SKM-1 treated with dmso at 0.1 percent for 144 hours (cell line): ENCODE results near the gene SNX21.
A peak's percentile ranks its signal among the peaks of the same experiment; 100 is the strongest.

Source experiments
- DNase-seq: peaks from one replicate; lab custom pipeline; 2025; ENCODE audit not compliant: unreplicated experiment; lab: John Stamatoyannopoulos, UW

The SNX21 gene

DNA sequence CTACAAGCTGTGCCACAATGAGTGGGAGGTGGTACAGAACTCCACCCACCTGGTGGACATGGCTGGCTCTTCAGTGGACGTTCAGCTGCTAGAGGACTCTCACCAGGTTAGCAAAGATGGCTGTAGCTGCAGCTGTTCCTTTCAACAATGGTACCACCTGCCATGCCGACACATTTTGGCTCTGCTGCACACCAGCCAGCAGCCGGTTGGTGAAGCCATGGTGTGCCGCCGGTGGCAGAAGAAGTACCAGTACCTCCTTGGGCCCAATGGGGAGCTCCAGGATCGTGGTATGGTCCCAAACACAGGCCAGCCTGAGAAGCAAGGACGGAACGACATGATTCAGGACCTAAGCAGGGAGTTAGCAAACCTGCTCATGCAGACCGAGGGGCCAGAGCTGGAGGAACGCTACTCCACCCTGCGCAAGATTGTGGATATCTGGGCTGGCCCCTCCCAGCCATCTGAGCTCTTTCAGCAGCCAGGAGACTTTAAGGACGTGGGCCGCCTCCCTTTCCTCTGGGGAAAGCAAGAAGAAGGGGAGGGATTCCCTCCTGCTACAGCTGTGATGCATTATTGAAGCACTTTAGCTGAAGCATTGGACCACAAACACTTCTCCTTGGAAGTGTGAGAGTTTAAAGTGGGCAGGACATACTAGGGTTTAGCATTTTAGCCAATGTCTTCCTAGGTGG is 44.6 kb downstream of the SNX21 start:
- DNase-seq: no peak

DNA sequence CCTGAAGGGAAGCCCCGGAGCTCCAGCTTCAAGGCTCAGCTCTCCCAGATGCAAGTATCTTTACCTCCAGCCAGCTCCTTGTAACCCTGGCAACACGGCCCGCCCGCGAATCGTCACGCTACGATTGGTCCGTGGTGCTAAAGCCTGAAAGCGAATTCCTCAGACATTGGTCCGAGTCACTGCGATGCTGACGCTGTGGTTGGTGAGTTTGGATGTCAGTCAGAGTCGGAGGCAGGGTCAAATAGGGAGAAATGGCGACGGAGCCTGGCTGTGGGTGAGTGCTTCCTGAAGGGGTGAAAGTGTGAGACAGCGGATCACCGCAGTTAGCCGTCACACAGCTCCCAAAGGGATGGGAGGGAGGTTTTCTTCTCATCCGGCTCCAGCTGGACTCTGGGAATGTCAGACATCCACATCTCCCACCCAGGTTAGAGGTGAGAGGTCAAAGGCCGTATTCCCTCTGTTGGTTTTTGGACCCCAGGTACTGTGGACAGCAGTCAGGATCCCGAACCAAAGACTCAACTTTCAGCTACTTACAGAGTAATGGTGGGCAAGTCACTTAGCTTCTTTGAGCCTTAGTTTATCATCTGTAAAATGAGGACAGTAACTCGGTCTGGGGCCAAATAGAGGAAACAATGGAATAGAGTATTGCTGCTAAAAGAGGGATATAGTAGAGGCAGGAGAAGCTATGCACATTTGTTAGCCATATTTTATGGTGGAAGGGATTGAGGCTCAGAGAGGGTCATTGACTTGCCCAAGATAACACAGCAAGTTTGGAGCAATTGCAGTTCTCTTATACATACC is 47.6 kb downstream of the SNX21 start, which contains the start of gene ZSWIM1:
Gene ZSWIM1 (plus strand): TSS at position 240 of the 801 bp plus-strand sequence. CDS start 1,366 bp downstream, outside the sequence.
- DNase-seq: peak; percentile 96

DNA sequence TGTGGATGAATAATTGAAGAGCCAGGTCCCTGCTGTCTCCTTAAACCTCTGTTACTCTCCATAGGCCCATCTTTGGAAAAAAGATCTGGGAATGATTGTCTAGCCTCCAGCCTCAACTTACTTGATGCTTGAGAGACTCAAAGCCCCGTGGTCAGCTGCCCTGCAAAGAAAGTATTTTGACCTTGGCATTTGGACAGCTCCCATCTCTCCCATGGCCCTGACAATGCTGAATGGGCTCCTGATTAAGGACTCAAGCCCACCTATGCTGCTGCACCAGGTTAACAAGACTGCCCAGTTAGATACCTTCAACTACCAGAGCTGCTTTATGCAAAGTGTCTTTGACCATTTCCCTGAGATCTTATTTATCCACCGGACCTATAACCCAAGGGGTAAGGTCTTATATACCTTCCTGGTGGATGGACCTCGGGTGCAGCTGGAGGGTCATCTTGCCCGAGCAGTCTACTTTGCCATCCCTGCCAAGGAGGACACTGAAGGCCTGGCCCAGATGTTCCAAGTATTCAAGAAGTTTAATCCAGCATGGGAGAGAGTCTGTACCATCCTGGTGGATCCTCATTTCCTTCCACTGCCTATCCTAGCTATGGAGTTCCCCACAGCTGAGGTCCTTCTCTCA is 49.0 kb downstream of the SNX21 start:
- no peak for DNase-seq

DNA sequence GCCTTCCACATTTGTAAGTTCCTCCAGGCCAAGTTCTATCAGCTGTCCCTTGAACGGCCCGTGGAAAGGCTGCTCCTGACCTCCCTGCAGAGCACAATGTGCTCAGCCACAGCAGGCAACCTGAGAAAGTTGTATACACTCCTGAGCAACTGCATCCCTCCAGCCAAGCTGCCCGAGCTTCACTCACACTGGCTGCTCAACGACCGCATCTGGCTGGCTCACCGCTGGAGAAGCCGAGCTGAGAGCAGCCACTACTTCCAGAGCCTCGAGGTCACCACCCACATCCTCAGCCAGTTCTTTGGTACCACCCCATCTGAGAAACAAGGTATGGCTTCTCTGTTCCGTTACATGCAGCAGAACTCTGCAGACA is 49.5 kb downstream of the SNX21 start:
- DNase-seq: no peak

DNA sequence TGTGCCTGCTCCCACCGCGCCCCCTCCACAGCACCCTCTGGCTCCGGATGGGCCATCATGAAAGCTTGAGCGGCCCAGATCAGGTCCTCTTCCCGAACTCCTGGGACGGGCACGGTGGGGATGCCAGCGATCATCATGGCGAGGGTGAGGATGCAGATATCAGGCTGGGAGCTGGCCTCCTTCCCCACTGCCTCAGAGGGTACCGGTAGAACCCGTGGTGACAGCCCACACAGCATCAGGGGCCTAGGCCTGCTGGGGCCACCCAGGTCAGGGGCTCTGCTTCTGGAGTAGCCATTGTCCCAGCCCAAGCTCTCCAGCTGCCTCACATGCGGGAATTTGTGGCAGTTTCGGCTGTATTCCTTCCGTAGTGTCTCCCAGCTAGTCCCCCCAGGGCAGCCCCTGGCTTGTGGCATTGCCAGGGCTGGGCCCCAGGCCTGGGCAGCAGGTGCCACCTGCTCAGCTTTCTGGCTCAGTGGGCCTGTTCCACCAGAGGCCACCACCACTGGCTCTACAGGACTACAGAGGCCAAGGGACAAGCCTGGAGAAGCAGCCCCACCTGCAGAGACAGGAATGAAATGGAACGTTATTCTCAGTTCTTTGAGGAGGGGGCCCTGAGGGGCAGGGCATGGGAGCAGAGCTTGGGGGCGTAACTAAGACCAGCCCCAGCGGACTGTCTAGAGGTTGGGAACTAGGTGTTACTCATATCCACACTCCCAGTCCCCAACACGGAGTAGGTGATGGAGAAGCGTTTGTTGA is 53.2 kb downstream of the SNX21 start:
- no peak for DNase-seq

DNA sequence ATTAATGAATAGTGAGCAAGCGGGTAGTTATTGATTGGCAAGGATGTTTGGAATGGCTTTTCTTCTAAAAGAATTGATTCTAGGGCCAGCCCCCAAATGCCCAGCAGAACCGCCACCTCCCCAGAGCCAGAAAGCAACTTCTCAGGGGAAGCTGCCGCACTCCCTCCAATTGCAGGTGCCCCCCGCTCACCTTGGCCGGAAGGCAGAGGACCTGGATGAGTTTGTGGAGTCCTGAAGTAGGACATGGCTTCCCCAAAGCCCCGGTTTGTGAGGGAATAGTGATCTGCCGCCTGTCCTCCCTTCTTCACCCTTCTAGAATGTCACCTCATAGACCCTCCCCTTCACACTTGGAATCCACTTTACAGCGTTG is 53.7 kb downstream of the SNX21 start, which contains the start of gene SPATA25:
Gene SPATA25 (minus strand): TSS at position 277 of the 370 bp plus-strand sequence. CDS start 32 bp downstream, at position 245.
- no peak for DNase-seq

DNA sequence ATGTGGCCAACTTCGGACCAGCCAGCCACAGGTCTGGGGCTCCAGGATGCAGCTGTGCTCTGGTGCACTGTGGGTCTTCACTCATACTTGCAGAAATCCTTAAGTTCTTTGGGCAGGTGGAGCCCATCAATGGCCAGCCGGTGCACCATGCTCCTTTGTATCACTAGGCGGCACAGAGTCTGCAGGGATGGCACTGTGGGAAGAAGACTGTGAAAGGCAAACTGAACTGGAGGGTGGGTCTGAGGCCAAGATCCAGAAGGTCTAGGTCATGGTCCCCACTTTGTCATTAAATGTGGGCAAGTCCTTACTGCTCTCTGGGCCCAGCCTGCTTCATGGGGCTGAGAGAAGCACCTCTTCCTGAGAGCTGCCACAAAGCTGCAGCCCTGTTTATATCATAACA is 55.1 kb downstream of the SNX21 start:
- no peak for DNase-seq

DNA sequence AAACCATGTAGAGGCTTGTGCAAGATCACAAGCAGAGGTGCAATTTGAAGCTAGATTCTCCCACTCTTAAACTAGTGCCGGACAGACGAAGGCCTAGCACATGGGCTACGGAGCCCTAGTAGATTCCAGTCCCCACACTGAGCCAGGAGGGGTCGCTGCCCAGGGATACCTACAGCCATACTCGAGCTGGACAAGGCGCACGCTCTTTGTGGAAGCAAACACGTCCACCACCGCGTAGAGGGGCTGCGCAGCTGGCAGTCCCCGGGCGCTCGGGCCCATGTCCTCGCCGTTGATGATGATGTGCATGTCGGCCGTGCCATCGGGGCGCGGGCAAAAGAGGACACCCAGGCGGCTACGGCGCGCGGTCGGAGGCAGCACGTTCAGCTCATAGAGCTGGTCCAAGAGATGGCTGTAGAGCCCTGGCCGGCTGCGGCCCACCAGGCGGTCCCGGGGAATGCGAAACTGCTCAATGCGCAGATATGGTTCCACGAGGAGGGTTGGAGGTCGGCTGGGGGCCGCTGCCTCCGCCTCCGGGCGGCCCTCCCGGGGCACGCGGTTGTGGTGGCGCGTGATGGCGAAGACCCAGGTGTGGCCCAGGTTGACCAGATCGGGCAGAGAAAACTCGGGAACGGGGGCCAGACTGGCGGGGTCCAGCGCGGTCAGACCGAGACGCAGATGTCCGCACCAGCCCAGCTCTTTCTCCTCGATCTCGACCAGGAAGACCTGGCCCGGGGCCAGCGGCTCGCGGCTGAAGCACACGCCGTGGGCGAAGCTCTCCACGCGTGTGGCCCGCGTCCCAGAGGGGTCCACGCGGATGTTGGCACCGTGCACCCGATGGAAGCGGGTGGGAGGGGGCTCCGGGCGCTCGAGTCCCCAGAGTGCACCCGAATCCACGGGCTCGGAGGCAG is 56.7 kb downstream of the SNX21 start:
- DNase-seq: no peak

DNA sequence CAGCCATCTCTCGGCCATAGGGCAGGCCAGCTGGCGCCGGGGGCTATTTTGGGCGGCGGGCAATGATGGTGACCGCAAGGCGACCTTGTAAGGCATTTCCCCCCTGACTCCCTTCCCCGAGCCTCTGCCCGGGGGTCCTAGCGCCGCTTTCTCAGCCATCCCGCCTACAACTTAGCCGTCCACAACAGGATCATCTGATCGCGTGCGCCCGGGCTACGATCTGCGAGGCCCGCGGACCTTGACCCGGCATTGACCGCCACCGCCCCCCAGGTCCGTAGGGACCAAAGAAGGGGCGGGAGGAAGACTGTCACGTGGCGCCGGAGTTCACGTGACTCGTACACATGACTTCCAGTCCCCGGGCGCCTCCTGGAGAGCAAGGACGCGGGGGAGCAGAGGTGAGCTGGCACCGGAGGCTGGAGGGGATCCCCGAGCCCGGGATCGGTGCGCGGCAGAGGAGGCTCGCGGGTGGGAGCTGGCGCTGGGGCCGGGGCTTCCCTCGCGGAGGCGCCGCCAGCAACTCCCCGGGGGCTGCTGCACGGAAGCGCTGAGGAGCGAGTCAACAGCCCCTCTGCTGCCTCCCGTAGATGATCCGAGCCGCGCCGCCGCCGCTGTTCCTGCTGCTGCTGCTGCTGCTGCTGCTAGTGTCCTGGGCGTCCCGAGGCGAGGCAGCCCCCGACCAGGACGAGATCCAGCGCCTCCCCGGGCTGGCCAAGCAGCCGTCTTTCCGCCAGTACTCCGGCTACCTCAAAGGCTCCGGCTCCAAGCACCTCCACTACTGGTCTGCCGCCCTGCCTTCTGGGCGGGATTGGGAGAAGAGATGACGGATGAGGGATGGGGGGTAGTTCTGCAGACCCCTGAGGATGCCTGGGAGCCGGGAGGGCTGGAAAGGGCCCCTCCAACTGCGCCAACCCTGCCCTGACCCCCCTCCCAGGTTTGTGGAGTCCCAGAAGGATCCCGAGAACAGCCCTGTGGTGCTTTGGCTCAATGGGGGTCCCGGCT is 57.7 kb downstream of the SNX21 start, which contains the start of the genes CTSA and NEURL2:
Gene CTSA (plus strand): TSS at position 351 of the 999 bp plus-strand sequence. CDS start 234 bp downstream, at position 585.
Gene NEURL2 (minus strand): TSS at position 224 of the 999 bp plus-strand sequence. CDS start 217 bp downstream, at position 7.
- peak; percentile 76 for DNase-seq

DNA sequence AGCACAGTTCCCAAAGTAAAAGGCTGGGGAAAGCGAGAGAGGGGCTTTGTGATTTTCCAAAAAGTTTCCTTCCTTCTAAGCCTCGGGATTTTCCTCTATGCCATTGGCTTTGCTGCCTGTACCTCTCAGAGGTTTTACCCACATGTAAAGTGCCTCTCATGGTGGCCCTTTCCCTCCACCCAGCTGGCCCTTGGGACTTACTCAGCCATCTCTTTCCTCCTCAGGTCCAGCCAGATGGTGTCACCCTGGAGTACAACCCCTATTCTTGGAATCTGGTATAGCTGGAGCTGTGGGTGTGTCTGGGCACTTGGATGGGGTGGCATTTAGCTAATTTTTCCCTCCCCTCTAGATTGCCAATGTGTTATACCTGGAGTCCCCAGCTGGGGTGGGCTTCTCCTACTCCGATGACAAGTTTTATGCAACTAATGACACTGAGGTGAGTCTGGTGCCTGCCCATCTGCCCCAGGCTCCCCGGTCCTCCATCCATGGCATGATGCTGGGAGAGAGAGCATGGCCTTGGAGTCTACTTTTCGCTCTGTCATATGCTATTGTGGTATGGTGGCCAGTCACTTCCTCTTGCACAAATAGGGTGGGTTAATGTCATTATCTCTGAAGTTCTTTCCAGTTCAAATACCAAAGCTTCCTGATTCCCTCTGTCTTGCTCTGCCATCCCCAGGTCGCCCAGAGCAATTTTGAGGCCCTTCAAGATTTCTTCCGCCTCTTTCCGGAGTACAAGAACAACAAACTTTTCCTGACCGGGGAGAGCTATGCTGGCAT is 58.6 kb downstream of the SNX21 start:
- no peak for DNase-seq
